ENCODE results near the gene ISM1.

- TF ChIP-seq CTCF (conservative IDR thresholded peaks at IDR 0.05 in 1 of 2, IDR thresholded peaks at IDR 0.05 in 1 of 2; ENCODE audit: low read depth in 1 of 2, low read length in 2 of 2) (no peak), EZH2 (IDR thresholded peaks at IDR 0.05; ENCODE audit: low read length, missing control alignments) (no peak)
Observed at GRCh38 chr20:13270211-13270610, 49.1 kb downstream of the ISM1 start.
